Fibroblast of lung (primary cell): ENCODE measurements around the gene DENND1A. TPM values are rescaled to one million over a fixed set of nuclear protein-coding genes. Genes with fewer than 3 reads are reported as not detected.

ENCODE experiments used
- DNase-seq, 2 donors: peaks; one replicate each; pipeline versions ENCODE4 v3.0.0 to v3.0.0-alpha.2; 2010; ENCODE audit warnings: low read depth in 2 of 2
- H2AFZ ChIP-seq: 2 replicates; pipeline ENCODE4 v1.5.1; 2012; ENCODE audit warnings: low read length, control low read depth, inconsistent platforms
- H3K27ac ChIP-seq: 2 replicates; pipeline ENCODE4 v1.5.1; 2011; ENCODE audit warnings: low read length, control low read depth; ENCODE audit not compliant: insufficient read depth
- H3K27me3 ChIP-seq: 2 replicates; pipeline ENCODE4 v1.5.1; 2011; ENCODE audit warnings: mild to moderate bottlenecking, low read length; ENCODE audit not compliant: control insufficient read depth, insufficient read depth
- H3K36me3 ChIP-seq: 2 replicates; pipeline ENCODE4 v1.5.1; 2011; ENCODE audit warnings: low read length; ENCODE audit not compliant: control insufficient read depth, insufficient read depth
- H3K4me1 ChIP-seq: 2 replicates; pipeline ENCODE4 v1.5.1; 2011; ENCODE audit warnings: low read length; ENCODE audit not compliant: control insufficient read depth, insufficient read depth; ENCODE audit errors: extremely low read depth
- H3K4me2 ChIP-seq: 2 replicates; pipeline ENCODE4 v1.5.1; 2011; ENCODE audit warnings: low read length, control low read depth; ENCODE audit not compliant: insufficient read depth; ENCODE audit errors: extremely low read depth
- H3K4me3 ChIP-seq, 4 experiments: fragments of 200-600 bp in 1 of 4; sonication (generic) in 1 of 4; replicated peaks in 1 of 4; 2 replicates each; pipeline ENCODE4 v1.5.1; 2011 to 2016; ENCODE audit warnings: low read length in 4 of 4, low read depth in 3 of 4, mild to moderate bottlenecking in 3 of 4, control low read depth in 2 of 4, inconsistent platforms in 1 of 4, mixed read lengths in 1 of 4; ENCODE audit not compliant: insufficient read depth in 1 of 4; ENCODE audit errors: control extremely low read depth in 1 of 4
- H3K79me2 ChIP-seq: 2 replicates; pipeline ENCODE4 v1.5.1; 2012; ENCODE audit warnings: mild to moderate bottlenecking, low read length, inconsistent platforms; ENCODE audit not compliant: control insufficient read depth, insufficient read depth
- H3K9ac ChIP-seq: 2 replicates; pipeline ENCODE4 v1.5.1; 2011; ENCODE audit warnings: mild to moderate bottlenecking, low read length, control low read depth; ENCODE audit not compliant: insufficient read depth
- H3K9me3 ChIP-seq: 2 replicates; pipeline ENCODE4 v1.5.1; 2012; ENCODE audit warnings: low read depth, low read length; ENCODE audit not compliant: control insufficient read depth, insufficient read depth
- H4K20me1 ChIP-seq: 2 replicates; pipeline ENCODE4 v1.5.1; 2011; ENCODE audit warnings: low read length; ENCODE audit not compliant: control insufficient read depth, insufficient read depth; ENCODE audit errors: extremely low read depth
- EZH2 ChIP-seq: IDR thresholded peaks from 2 replicates; pipeline ENCODE4 v1.5.1; 2012; ENCODE audit warnings: low read length, control low read depth, mild to moderate bottlenecking; ENCODE audit errors: missing control alignments
- polyA plus RNA-seq, 2 donors: library from polyadenylated mRNA; depleted of rRNA in 1 of 2; stranded (reverse) in 1 of 2; unstranded in 1 of 2; fragments of >200 nt; gene quantifications; 2 replicates each; pipeline ENCODE4 v1.2.1, GENCODE V29; 2011 to 2012; ENCODE audit warnings: missing spikeins in 1 of 2
- total RNA-seq: library from RNA; depleted of rRNA; stranded (reverse); fragments of >200 nt; gene quantifications from 2 replicates; pipeline ENCODE4 v1.2.1, GENCODE V29; 2014
- TF ChIP-seq, protein P1 (sequence below), 2 donors: IDR thresholded peaks in 1 of 2; conservative IDR thresholded peaks in 1 of 2; 1 replicate in 1 of 2; 2 replicates in 1 of 2; pipeline ENCODE4 v1.5.1; 2011 to 2012; ENCODE audit warnings: low read length in 2 of 2, control low read depth in 1 of 2, inconsistent platforms in 1 of 2, low read depth in 1 of 2, mild to moderate bottlenecking in 1 of 2

DENND1A gene
- total and polyA plus RNA-seq, 2 donors (not counting 1 experiment from before 2014, with no cell fraction given): 13.0 to 18.3 TPM

DNA sequence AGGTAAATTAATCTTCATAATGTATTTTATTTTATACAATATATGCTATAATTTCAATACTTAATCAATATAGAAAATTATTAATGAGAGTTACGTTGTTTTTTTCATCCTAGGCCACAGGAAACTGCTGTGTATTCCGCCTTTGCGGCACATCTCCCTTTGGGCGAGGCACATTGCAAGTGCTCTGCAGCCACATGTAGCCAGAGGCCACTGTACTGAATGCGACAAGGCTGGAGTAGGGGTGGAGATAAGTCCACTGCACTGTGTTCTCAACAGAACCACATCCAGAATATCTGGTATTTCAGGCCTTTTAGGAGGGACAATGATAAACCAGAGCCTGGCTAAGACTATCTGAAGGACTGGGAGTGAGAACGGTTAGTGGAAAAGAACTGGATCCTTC lies 439.2 kb downstream of the DENND1A start:
- Histone ChIP-seq H3K27ac (no peak overlapping the region), H4K20me1 (no peaks in the 10 kb centered on the region), H3K27me3 (no peaks in the 10 kb centered on the region), H2AFZ (no peak overlapping the region), H3K9me3 (no peaks in the 10 kb centered on the region), H3K36me3 (no peaks in the 10 kb centered on the region), H3K79me2 (no peaks in the 10 kb centered on the region), H3K4me3 (no peak overlapping the region), H3K9ac (no peak overlapping the region), H3K4me2 (no peak overlapping the region), H3K4me1 (no peaks in the 10 kb centered on the region)
- TF ChIP-seq EZH2: no peak
- TF ChIP-seq, protein P1, sequence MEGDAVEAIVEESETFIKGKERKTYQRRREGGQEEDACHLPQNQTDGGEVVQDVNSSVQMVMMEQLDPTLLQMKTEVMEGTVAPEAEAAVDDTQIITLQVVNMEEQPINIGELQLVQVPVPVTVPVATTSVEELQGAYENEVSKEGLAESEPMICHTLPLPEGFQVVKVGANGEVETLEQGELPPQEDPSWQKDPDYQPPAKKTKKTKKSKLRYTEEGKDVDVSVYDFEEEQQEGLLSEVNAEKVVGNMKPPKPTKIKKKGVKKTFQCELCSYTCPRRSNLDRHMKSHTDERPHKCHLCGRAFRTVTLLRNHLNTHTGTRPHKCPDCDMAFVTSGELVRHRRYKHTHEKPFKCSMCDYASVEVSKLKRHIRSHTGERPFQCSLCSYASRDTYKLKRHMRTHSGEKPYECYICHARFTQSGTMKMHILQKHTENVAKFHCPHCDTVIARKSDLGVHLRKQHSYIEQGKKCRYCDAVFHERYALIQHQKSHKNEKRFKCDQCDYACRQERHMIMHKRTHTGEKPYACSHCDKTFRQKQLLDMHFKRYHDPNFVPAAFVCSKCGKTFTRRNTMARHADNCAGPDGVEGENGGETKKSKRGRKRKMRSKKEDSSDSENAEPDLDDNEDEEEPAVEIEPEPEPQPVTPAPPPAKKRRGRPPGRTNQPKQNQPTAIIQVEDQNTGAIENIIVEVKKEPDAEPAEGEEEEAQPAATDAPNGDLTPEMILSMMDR (conservative IDR thresholded peaks at IDR 0.05 in 1 of 2, IDR thresholded peaks at IDR 0.05 in 1 of 2; ENCODE audit: low read depth in 1 of 2, low read length in 2 of 2): no peak
- DNase-seq: no peak

DNA sequence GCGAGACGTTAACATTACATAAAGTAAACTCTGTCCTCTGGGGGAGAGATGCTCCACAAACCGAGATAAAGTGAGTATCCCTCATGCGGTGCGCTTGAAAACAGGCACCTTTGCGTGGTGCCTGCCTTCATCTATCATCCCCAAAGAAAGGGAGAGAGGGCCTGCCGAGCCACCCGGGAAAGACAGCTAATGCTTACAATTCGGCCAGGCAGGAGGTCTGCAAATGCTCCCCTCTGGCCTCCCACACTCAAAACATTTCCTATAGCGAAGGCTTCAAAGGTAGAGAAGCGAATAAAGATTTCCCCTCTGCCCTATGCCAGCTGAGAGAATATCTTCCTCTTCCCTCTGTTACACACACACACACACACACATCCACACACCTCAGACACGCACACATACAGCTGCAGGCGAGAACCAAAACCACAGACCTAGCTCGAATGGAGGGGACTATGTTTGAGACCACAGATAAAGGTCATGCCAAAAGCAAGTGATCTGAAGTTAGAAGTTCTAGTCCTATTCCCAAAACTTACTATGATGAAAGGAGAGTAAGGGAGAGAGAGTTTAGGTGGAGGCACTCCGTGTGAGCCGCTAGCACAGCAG lies 441.1 kb downstream of the DENND1A start:
- TF ChIP-seq, protein P1 (conservative IDR thresholded peaks at IDR 0.05 in 1 of 2, IDR thresholded peaks at IDR 0.05 in 1 of 2; ENCODE audit: low read depth in 1 of 2, low read length in 2 of 2): no peak
- TF ChIP-seq EZH2: no peak
- H3K4me2 ChIP-seq: no peak overlapping the region

DNA sequence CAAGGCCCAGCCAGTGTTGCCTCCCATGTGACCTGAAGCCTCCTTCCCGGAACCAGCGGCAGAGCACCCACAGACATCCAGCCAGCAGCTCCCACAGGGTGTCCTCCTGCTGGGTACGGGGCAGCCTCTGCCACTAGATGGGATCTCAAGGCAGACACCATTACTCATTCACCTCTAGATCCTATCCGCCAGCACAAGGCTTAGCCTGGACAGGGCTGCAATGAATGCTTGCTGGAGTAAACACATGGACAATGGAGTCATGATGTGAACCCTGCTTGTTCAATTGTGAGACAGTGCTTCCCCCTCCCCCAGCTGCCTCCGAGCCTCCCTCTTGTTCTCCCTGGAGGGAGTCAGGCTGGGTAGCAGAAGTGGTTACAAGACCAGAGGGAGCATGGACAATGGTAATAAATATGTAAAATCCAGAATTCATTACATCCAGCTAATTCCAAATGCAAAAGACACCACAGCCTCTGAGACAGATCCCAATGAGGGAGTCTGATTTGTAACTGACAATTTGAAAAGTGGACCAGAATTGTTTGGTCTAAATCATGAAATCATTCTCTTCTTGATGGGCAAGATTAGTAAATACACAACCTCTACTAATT lies 441.9 kb downstream of the DENND1A start:
- no peak overlapping the region for H3K4me2 ChIP-seq
- H3K79me2 ChIP-seq: no peaks in the 10 kb centered on the region
- no peak for TF ChIP-seq EZH2
- TF ChIP-seq, protein P1 (conservative IDR thresholded peaks at IDR 0.05 in 1 of 2, IDR thresholded peaks at IDR 0.05 in 1 of 2; ENCODE audit: low read depth in 1 of 2, low read length in 2 of 2): no peak
- no peak overlapping the region for H3K4me3 ChIP-seq
- no peaks in the 10 kb centered on the region for H3K27me3 ChIP-seq
- H3K4me1 ChIP-seq: no peaks in the 10 kb centered on the region
- H3K27ac ChIP-seq: no peak overlapping the region
- DNase-seq: no peak
- H2AFZ ChIP-seq: no peak overlapping the region
- H3K9ac ChIP-seq: no peak overlapping the region
- no peaks in the 10 kb centered on the region for H3K9me3 ChIP-seq
- H3K36me3 ChIP-seq: no peaks in the 10 kb centered on the region
- H4K20me1 ChIP-seq: no peaks in the 10 kb centered on the region

More for the DNA sequence above, 441.1 kb downstream of the DENND1A start:
- DNase-seq: no peak
- H4K20me1 ChIP-seq: no peaks in the 10 kb centered on the region
- H3K36me3 ChIP-seq: no peaks in the 10 kb centered on the region
- H3K4me3 ChIP-seq: no peak overlapping the region
- no peak overlapping the region for H2AFZ ChIP-seq
- no peaks in the 10 kb centered on the region for H3K79me2 ChIP-seq
- H3K4me1 ChIP-seq: no peaks in the 10 kb centered on the region
- no peak overlapping the region for H3K9ac ChIP-seq
- H3K9me3 ChIP-seq: no peaks in the 10 kb centered on the region
- H3K27ac ChIP-seq: no peak overlapping the region
- no peaks in the 10 kb centered on the region for H3K27me3 ChIP-seq
